ENCODE results near the gene FXR1. TPM values are rescaled to one million over a fixed set of nuclear protein-coding genes. Genes with fewer than 3 reads are reported as not detected.

FXR1 gene
- total and polyA plus RNA-seq, 2 of the 13 experiments (the other 11 are each of a cell fraction or from before 2014, with no cell fraction given): 104 to 132 TPM

GRCh38 chr3:180979961-180980360, 67.5 kb downstream of the FXR1 start:
- intact Hi-C loops (cut with micrococcal nuclease; ENCODE audit: unreplicated experiment): loop anchor here (10.0 kb wide), 2 partner anchors 195 to 375 kb away; partner anchors contain the start of gene TTC14
- FAIRE-seq: no peak

More at GRCh38 chr3:180979961-180980360, 67.5 kb downstream of the FXR1 start:
- H3K27me3 ChIP-seq (ENCODE audit: control insufficient read depth in 1 of 2, insufficient read depth in 2 of 2, low read length in 2 of 2): no peaks in the 10 kb centered on the region; a peak in 1 of 5 replicates
- no peak overlapping the region for H3K9ac ChIP-seq (ENCODE audit: insufficient read depth, low read depth, low read length)
- no peak for ATAC-seq
- peak overlapping the region; percentile 22 for H3K27ac ChIP-seq (ENCODE audit: extremely low read length, insufficient read depth, low read length)
- no peak overlapping the region for H3K4me3 ChIP-seq (replicated peaks in 1 of 3; ENCODE audit: insufficient read depth in 1 of 3, low read depth in 2 of 3, low read length in 3 of 3)
- ChIA-PET POLR2A (no interaction called here), CTCF (ENCODE audit: low intra/inter-chr PET ratio, low total read pairs) (no interaction called here)
- H3K36me3 ChIP-seq (replicated peaks in 1 of 2; ENCODE audit: control insufficient read depth in 1 of 2, insufficient read depth in 2 of 2, low read length in 2 of 2): peaks cover 2 to 10% of the 10 kb centered on the region in 2 experiments; a peak in 3 of 5 replicates
- TF ChIP-seq ZNF20 (CRISPR knock-in tag; IDR thresholded peaks at IDR 0.05) (no peak), IRF9 (CRISPR knock-in tag; IDR thresholded peaks at IDR 0.05; ENCODE audit: borderline replicate concordance) (no peak), GTF3A (CRISPR knock-in tag; conservative IDR thresholded peaks at IDR 0.05) (no peak), CC2D1A (CRISPR knock-in tag; IDR thresholded peaks at IDR 0.05) (no peak), ZNF773 (CRISPR knock-in tag; IDR thresholded peaks at IDR 0.05; ENCODE audit: borderline replicate concordance) (no peak), DDIT3 (CRISPR knock-in tag; IDR thresholded peaks at IDR 0.05) (no peak), NFIB (CRISPR knock-in tag; IDR thresholded peaks at IDR 0.05; ENCODE audit: borderline replicate concordance) (no peak), ZNF296 (CRISPR knock-in tag; conservative IDR thresholded peaks at IDR 0.05) (no peak), FOXK2 (IDR thresholded peaks at IDR 0.05) (no peak), ZNF251 (CRISPR knock-in tag; IDR thresholded peaks at IDR 0.05) (no peak), ZNF232 (CRISPR knock-in tag; IDR thresholded peaks at IDR 0.05; ENCODE audit: borderline replicate concordance) (no peak), ZBTB42 (CRISPR knock-in tag; IDR thresholded peaks at IDR 0.05) (no peak)
- TF ChIP-seq, protein P1, sequence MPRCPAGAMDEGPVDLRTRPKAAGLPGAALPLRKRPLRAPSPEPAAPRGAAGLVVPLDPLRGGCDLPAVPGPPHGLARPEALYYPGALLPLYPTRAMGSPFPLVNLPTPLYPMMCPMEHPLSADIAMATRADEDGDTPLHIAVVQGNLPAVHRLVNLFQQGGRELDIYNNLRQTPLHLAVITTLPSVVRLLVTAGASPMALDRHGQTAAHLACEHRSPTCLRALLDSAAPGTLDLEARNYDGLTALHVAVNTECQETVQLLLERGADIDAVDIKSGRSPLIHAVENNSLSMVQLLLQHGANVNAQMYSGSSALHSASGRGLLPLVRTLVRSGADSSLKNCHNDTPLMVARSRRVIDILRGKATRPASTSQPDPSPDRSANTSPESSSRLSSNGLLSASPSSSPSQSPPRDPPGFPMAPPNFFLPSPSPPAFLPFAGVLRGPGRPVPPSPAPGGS (CRISPR knock-in tag; IDR thresholded peaks at IDR 0.05): no peak
- TF ChIP-seq, protein P2, sequence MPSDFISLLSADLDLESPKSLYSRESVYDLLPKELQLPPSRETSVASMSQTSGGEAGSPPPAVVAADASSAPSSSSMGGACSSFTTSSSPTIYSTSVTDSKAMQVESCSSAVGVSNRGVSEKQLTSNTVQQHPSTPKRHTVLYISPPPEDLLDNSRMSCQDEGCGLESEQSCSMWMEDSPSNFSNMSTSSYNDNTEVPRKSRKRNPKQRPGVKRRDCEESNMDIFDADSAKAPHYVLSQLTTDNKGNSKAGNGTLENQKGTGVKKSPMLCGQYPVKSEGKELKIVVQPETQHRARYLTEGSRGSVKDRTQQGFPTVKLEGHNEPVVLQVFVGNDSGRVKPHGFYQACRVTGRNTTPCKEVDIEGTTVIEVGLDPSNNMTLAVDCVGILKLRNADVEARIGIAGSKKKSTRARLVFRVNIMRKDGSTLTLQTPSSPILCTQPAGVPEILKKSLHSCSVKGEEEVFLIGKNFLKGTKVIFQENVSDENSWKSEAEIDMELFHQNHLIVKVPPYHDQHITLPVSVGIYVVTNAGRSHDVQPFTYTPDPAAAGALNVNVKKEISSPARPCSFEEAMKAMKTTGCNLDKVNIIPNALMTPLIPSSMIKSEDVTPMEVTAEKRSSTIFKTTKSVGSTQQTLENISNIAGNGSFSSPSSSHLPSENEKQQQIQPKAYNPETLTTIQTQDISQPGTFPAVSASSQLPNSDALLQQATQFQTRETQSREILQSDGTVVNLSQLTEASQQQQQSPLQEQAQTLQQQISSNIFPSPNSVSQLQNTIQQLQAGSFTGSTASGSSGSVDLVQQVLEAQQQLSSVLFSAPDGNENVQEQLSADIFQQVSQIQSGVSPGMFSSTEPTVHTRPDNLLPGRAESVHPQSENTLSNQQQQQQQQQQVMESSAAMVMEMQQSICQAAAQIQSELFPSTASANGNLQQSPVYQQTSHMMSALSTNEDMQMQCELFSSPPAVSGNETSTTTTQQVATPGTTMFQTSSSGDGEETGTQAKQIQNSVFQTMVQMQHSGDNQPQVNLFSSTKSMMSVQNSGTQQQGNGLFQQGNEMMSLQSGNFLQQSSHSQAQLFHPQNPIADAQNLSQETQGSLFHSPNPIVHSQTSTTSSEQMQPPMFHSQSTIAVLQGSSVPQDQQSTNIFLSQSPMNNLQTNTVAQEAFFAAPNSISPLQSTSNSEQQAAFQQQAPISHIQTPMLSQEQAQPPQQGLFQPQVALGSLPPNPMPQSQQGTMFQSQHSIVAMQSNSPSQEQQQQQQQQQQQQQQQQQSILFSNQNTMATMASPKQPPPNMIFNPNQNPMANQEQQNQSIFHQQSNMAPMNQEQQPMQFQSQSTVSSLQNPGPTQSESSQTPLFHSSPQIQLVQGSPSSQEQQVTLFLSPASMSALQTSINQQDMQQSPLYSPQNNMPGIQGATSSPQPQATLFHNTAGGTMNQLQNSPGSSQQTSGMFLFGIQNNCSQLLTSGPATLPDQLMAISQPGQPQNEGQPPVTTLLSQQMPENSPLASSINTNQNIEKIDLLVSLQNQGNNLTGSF (CRISPR knock-in tag; IDR thresholded peaks at IDR 0.05): no peak
- DNase-seq (ENCODE audit: low spot score): no peak
- H2AFZ ChIP-seq (ENCODE audit: low read length): no peak overlapping the region
- peaks cover 9% of the 10 kb centered on the region; the same call in 1 of the 2 replicates for H3K4me1 ChIP-seq (ENCODE audit: insufficient read depth, low read length)
- no TSS peak for BruUV-seq (replicated peaks)
- in situ Hi-C loops (cut with HindIII; ENCODE audit: extremely low pct_ligation_motif_present, low pct_unique_long_range_greater_than_20kb): loop anchor here (25.0 kb wide), 1 partner anchor 368 kb away; the partner anchor contains the start of gene TTC14
- no peaks in the 10 kb centered on the region for H3K79me2 ChIP-seq (ENCODE audit: insufficient read depth, low read length)
- no peaks in the 10 kb centered on the region for H3K9me3 ChIP-seq (ENCODE audit: low read length)
- no peak overlapping the region for H3K4me2 ChIP-seq (ENCODE audit: low read depth, low read length)
- H4K20me1 ChIP-seq (ENCODE audit: insufficient read depth, low read length): no peaks in the 10 kb centered on the region
